SU-DHL-6 (cell line): Measurements from ENCODE around the gene MBP.

Source experiments
- H2AFZ ChIP-seq: fragments of 200-600 bp; sonication (generic); 2 replicates; pipeline ENCODE4 v1.6.1; 2014; ENCODE audit warnings: low read depth, mild to moderate bottlenecking, moderate library complexity, mixed read lengths, antibody characterized with exemption, low read length; ENCODE audit not compliant: severe bottlenecking
- H3F3A ChIP-seq: fragments of 200-600 bp; shearing (Covaris generic); 2 replicates; pipeline ENCODE4 v1.6.0; 2016; ENCODE audit warnings: antibody characterized with exemption, mild to moderate bottlenecking; ENCODE audit not compliant: insufficient read depth
- H3K27ac ChIP-seq: fragments of 200-600 bp; sonication (generic); 2 replicates; pipeline ENCODE4 v1.5.1; 2016; ENCODE audit warnings: low read depth, mild to moderate bottlenecking, low read length, moderate library complexity, mixed read lengths
- H3K27me3 ChIP-seq: fragments of 200-600 bp; sonication (generic), shearing (Covaris generic); 2 replicates; pipeline ENCODE4 v1.6.0; 2014; ENCODE audit warnings: mild to moderate bottlenecking, low read length
- H3K36me3 ChIP-seq: fragments of 200-600 bp; sonication (generic); 2 replicates; pipeline ENCODE4 v1.6.1; 2014; ENCODE audit warnings: mild to moderate bottlenecking, low read length, mixed read lengths
- H3K4me2 ChIP-seq: fragments of 300-600, 200-600 bp; shearing (Covaris generic), sonication (generic); 2 replicates; pipeline ENCODE4 v1.6.0; 2014; ENCODE audit warnings: low read length, low read depth, mild to moderate bottlenecking; ENCODE audit not compliant: poor library complexity, severe bottlenecking
- H3K4me3 ChIP-seq: fragments of 200-600 bp; sonication (generic); 2 replicates; pipeline ENCODE4 v1.5.1; 2014; ENCODE audit warnings: antibody characterized with exemption, low read length, mild to moderate bottlenecking, mixed read lengths; ENCODE audit not compliant: insufficient read depth, poor library complexity, severe bottlenecking
- H3K79me2 ChIP-seq: fragments of 200-600 bp; sonication (generic); 2 replicates; pipeline ENCODE4 v1.6.1; 2014; ENCODE audit warnings: mild to moderate bottlenecking, low read length, moderate library complexity; ENCODE audit not compliant: insufficient read depth
- H3K9ac ChIP-seq: fragments of 200-600 bp; sonication (generic); 2 replicates; pipeline ENCODE4 v1.7.0; 2014; ENCODE audit warnings: mild to moderate bottlenecking, low read length
- H3K9me2 ChIP-seq: fragments of 200-600 bp; sonication (generic); replicated peaks from 2 replicates; pipeline ENCODE4 v1.6.1; 2014; ENCODE audit warnings: low read length; ENCODE audit not compliant: insufficient read depth
- H3K9me3 ChIP-seq: fragments of 200-600 bp; sonication (generic); 2 replicates; pipeline ENCODE4 v1.6.1; 2014; ENCODE audit warnings: low read length, mixed read lengths; ENCODE audit not compliant: insufficient read depth
- H4K20me1 ChIP-seq: fragments of 200-600 bp; sonication (generic); 2 replicates; pipeline ENCODE4 v1.6.1; 2014; ENCODE audit warnings: low read depth, mild to moderate bottlenecking, antibody characterized with exemption, low read length, moderate library complexity, mixed read lengths
- CTCF ChIP-seq: fragments of 200-600 bp; sonication (generic); IDR thresholded peaks from one replicate; pipeline ENCODE4 v1.5.1; 2017; ENCODE audit warnings: antibody characterized with exemption, mild to moderate bottlenecking, low read length, moderate library complexity; ENCODE audit not compliant: insufficient read depth, poor library complexity, severe bottlenecking
- EZH2phosphoT487 ChIP-seq: fragments of 200-600 bp; sonication (generic), shearing (Covaris generic); conservative IDR thresholded peaks from 2 replicates; pipeline ENCODE4 v1.6.1; 2018; ENCODE audit warnings: mild to moderate bottlenecking, antibody characterized with exemption, low read length, moderate library complexity, mixed read lengths

Gene MBP

GRCh38 chr18:77111449-77111848, 21.1 kb downstream of the MBP start:
- Histone ChIP-seq H3K9me3 (no peaks in the 10 kb centered on the region), H3K4me2 (no peak overlapping the region), H3K9ac (no peak overlapping the region), H3K27me3 (no peaks in the 10 kb centered on the region), H3K36me3 (0 out of 2 replicates have a peak, but pooled peaks cover 4% of the 10 kb centered on the region), H2AFZ (no peak overlapping the region), H3K79me2 (peaks cover 95% of the 10 kb centered on the region), H3K27ac (no peak overlapping the region), H3K4me3 (no peak overlapping the region), H3F3A (no peaks in the 10 kb centered on the region), H4K20me1 (no peaks in the 10 kb centered on the region; the same call in 1 of the 2 replicates), H3K9me2 (no peaks in the 10 kb centered on the region)
- no peak for TF ChIP-seq EZH2phosphoT487
- TF ChIP-seq CTCF, result no peak

DNA sequence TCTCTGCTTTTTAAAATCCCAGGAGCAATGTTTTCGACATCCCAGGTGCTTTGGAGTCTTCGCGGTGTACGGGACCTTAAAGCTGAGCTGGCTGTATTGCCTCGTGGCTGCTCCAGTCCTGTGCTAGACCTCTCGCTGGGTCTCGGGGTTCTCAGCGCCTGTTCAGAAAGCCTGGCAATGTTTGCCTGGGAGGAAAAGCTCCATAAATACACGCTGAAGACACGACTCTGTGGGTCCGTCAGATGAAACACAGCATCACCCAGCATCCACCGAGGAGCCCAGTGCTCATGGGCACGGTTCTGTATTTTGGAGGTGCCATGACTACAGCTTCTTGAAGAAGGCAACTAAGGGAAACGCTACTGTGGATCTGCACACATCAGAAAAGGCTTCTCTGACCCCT, 21.6 kb downstream of the MBP start:
- no peak for TF ChIP-seq CTCF
- TF ChIP-seq EZH2phosphoT487, result no peak
- H2AFZ ChIP-seq, result no peak overlapping the region
- no peaks in the 10 kb centered on the region for H3K27me3 ChIP-seq
- H3K9me2 ChIP-seq, result no peaks in the 10 kb centered on the region
- H3F3A ChIP-seq, result no peaks in the 10 kb centered on the region
- H3K9ac ChIP-seq, result no peak overlapping the region
- H3K27ac ChIP-seq, result no peak overlapping the region
- H3K79me2 ChIP-seq, result peaks cover 95% of the 10 kb centered on the region
- no peaks in the 10 kb centered on the region; the same call in 1 of the 2 replicates for H4K20me1 ChIP-seq
- no peaks in the 10 kb centered on the region for H3K9me3 ChIP-seq
- H3K36me3 ChIP-seq, result 0 out of 2 replicates have a peak, but pooled peaks cover 4% of the 10 kb centered on the region
- no peak overlapping the region for H3K4me3 ChIP-seq
- no peak overlapping the region for H3K4me2 ChIP-seq

DNA sequence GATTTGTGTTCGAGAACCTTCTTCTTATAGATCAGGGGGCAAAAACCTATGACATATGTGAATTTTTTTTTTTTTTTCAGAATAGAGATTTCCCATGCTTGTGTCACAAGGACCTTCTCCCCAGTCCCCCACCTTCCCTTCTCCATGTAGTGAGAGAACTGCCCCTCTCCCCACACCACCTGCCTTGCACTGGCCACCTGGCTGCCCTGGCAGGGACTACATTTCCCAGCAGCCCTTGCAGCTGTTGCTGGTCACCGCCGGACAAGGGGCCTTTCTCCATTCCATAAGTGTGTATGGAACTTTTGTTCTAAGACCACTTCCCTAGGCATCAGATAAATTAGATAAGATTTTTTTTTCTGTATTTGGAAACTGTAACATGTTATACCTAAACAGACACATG, 22.2 kb downstream of the MBP start:
- peaks cover 2% of the 10 kb centered on the region; the same call in 1 of the 2 replicates for H3F3A ChIP-seq
- H3K27me3 ChIP-seq, result no peaks in the 10 kb centered on the region
- no peaks in the 10 kb centered on the region; the same call in 1 of the 2 replicates for H4K20me1 ChIP-seq
- H2AFZ ChIP-seq, result no peak overlapping the region
- TF ChIP-seq CTCF (no peak), EZH2phosphoT487 (no peak)
- no peak overlapping the region for H3K4me3 ChIP-seq
- peaks cover 92% of the 10 kb centered on the region for H3K79me2 ChIP-seq
- H3K27ac ChIP-seq, result no peak overlapping the region
- H3K9me2 ChIP-seq, result no peaks in the 10 kb centered on the region
- 0 out of 2 replicates have a peak, but pooled peaks cover 4% of the 10 kb centered on the region for H3K36me3 ChIP-seq
- H3K4me2 ChIP-seq, result no peak overlapping the region
- no peak overlapping the region for H3K9ac ChIP-seq
- no peaks in the 10 kb centered on the region for H3K9me3 ChIP-seq
